GM18511 (cell line): ENCODE data around the gene NEK7.
A peak's percentile ranks its signal among the peaks of the same experiment; 100 is the strongest.
"Not testable (repeated sequence)": the region's sequence is repeated elsewhere in the genome, so short reads cannot be mapped to it uniquely, and the experiment has no call there.

Source experiments
- ATAC-seq: cut with Tn5 transposase; IDR thresholded peaks from one replicate; pipeline ENCODE4 v1.9.1; 2021; ENCODE audit warnings: mild to moderate bottlenecking, moderate library complexity; ENCODE audit not compliant: unreplicated experiment

Gene NEK7

DNA sequence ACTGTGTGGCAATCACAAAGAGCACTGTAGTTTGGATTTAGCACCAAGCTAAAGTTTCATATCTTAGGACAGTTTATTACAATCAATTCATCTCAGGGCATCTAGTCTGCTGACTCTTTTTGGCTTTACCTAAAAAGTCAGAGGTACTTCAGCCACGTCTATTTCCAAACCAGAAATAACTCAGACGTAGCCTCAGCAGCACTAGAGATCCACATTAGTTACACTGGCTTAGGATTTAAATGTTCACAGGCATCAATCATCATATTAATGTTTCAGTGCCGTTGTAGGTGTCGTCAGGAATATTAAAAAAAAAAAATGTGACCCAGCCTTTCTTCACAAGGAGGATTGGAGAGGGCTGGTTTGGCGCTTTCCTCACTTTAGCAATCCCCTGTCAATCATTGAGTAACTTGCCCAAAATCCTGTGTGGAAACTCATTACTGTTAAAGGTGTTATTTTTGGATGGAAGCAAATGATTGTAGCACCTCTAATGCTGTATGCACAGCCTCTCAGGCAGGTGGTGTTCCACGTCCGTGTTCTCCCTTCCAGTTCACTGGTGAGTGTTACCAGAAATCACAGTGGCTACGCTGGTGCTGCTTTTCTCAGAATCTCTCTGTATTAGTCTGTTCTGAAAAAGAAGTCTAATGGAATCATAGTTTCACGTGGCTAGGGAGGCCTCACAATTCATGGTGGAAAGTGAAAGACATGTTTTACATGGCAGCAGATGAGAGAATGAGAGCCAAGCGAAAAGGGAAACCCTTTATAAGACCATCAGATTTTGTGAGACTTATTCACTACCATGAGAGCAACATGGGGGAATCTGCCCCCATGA is 45.4 kb downstream of the NEK7 start:
- ATAC-seq: peak; percentile 83

DNA sequence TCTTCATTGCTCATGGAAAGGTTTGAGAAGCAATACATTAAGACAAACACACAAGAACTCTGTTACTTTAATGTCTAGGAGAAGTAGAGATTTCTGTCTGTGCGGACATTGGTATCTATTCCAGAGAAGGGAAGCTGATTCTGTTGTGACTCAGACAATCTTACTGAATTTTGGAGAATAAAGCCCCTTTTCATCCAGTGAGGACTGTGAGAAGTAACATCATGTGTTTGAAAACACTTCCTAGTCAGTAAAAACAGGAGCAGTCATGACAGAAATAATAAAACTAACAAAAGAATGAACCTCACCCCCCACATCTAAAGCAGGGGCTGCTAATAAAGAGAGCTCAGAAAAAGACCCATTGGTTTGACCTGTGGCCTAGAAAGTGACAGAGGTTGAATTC is 46.6 kb downstream of the NEK7 start:
- ATAC-seq: no peak

DNA sequence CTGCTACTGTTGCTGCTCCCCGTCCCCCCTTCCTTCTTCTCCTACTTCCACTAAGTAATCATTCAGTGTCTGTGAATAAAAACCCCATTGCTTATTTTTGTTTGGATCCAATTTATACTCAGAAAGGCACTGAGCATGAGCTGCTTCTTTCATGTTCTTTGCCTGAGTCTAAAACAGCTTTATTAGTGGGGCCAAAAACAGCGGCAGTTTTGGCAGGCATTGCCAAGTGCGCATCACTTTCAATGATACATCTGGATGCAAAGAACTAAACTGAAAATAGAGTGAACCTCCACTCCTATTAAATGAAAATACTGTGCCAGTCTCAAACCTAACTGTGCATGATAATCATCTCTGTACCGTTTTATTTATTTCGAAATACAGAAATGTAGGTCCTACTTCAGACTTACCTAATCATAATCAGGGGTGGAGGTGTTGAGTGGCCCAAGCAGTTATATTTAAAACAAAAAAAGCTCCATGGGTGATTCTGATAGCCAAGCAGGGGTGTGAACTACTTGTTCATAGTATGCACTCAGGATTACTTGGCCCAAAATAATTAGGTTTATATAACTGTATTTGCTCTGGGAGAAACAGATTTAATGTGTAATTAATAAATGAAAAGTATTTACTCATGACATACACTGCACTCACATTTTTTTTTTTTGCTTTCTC is 48.4 kb downstream of the NEK7 start:
- ATAC-seq: no peak

DNA sequence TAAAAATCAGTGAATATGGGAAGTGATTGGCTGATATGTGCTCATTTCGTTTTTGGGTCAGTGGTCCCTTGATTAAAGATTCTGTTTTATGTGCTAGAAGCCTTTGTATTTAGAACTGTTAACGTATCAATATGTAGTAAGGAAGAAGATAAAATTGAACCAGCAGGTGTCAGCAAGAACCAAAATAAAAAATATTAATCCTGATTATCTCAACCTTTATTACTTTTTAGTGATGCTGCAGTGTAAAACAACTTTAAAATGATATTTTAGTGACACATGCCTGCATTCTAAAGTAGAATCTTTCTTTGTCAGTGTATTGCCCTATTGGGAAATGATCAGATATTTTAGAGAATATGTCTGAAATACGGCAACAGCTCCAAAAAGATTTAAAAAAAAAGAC is 49.5 kb downstream of the NEK7 start:
- ATAC-seq: no peak

DNA sequence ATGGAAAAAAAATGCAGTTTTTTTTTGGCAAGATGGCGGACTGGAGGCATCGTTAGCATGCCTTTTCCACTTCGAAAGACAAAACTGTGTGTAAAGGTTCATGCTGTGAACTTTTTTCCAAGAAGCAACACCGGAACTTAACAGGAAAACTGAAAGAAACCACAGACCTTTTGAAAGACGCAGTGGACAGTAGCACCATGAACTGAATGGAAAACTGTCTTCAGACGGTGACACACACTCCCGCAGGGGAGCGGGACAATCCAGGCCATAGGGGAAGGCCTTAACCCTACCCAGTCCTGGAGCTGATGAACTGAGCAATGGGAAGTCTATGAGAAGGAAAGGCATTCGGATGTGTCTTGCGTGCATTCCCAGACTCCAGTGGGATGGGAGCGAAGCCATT is 54.9 kb downstream of the NEK7 start:
- no peak for ATAC-seq

DNA sequence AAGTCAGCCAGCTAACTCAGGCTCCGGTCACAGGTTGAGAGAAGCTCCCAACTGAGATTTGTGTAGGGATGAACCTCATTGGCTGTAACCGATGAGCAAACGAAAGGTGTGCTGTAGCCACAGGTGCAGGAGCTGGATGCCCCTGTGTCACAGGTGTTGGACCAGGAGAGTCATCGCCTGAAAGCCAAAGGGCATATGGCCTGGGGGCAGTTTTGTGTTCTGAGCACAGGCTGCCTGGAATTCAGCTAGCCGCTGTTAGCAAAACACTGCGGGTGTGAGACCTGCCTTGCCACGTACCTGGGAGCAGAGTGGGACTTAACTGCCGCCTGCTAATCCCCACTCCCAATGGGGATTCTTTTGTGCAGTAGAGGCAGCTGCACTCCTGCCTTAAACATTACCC is 55.3 kb downstream of the NEK7 start:
- no peak for ATAC-seq

DNA sequence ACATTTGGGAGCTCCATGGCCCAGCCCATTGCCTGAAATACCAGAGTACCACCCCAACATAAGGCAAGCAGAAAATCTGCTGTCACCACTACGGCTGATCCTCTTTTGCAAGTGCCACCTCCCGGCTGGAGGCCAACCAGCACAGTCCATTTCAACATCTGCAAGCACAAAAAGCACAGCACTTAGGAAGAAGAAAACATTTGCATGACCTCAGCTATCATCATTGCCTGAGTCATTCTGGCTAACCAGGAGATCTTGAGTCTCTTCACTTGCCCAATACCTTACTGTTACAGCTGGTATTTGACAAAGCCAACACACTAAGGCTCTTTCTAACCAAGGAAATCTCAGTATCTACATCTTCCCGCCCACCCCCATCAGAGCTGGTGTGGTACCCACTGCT is 55.9 kb downstream of the NEK7 start:
- no peak for ATAC-seq

DNA sequence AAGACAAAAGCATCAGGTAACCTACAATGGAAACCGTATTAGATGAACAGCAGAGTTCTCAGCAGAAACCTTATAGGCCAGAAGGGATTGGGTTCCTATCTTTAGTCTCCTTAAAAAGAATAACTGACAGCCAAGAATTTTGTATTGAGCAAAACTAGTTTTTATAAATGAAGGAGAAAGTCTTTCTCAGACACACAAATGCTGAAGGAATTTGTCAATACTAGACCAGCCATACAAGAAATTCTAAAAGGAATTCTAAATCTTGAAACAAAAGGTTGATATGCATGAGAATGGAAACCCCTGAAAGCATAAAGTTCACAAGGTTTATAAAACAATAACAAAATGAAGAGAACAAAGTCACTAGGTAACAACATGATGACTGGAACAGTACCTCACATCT is 58.1 kb downstream of the NEK7 start:
- ATAC-seq: no peak

DNA sequence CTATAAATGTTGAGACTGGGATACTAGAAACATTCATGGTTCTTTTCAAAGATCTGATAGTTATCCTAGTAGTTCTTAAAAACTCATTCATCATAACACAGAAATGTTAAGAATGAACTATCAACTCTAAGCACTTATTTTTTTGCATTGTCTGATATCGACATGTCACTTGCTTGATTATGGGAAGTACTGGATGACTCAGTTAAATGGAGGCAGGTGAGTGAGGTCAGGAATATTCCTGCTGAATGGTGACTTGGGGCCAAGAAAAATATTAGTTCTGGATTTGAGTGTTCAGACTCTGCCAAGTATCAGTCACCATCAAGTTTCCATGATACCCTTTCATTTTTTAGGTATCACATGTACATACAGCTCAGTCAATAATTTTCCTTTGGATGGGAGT is 63.6 kb downstream of the NEK7 start:
- ATAC-seq: no peak

DNA sequence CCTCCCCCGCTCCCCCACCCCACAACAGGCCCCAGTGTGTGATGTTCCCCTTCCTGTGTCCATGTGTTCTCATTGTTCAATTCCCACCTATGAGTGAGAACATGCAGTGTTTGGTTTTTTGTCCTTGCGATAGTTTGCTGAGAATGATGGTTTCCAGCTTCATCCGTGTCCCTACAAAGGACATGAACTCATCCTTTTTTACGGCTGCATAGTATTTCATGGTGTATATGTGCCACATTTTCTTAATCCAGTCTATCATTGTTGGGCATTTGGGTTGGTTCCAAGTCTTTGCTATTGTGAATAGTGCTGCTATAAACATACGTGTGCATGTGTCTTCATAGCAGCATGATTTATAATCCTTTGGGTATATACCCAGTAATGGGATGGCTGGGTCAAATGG is 70.2 kb downstream of the NEK7 start:
- ATAC-seq: not testable (repeated sequence)

DNA sequence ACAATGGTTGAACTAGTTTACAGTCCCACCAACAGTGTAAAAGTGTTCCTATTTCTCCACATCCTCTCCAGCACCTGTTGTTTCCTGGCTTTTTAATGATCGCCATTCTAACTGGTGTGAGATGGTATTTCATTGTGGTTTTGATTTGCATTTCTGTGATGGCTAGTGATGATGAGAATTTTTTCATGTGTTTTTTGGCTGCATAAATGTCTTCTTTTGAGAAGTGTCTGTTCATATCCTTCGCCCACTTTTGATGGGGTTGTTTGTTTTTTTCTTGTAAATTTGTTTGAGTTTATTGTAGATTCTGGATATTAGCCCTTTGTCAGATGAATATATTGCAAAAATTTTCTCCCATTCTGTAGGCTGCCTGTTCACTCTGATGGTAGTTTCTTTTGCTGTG is 70.7 kb downstream of the NEK7 start:
- ATAC-seq: not testable (repeated sequence)

DNA sequence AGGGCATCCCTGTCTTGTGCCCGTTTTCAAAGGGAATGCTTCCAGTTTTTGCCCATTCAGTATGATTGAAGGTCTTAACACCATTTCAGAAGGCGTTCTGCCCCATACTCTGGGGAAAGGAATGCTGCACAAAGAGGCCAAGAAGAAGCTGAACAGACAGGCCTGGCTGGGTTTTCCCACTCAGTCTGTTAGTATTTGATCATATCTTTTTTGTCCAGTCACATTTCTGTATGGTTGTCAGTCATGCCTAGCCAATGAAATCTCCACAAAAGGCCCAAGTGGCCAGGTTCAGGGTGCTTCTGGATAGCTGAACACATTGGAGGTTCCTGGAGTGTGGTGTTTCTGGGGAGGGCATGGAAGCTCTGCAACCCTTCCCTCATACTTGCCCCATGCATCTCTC is 72.1 kb downstream of the NEK7 start:
- ATAC-seq: no peak

DNA sequence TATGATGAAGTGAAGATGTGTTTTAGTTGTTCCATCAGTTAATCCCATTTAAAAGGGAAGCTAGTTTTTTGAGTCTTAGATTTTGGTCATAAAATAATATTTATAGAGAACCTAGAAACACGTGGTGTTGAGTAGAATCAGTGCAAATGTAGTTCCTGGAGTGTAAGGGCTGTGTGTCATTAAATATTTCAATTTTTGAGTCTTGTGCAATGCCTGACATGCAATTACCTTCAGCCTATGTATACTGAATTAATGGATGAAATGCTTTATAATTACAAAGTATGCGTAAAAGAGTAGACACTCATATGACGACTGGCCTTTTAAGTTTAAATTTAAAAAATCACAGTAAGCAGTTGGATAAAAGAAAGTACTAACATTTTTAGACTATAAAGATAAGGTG is 75.0 kb downstream of the NEK7 start:
- ATAC-seq: no peak

DNA sequence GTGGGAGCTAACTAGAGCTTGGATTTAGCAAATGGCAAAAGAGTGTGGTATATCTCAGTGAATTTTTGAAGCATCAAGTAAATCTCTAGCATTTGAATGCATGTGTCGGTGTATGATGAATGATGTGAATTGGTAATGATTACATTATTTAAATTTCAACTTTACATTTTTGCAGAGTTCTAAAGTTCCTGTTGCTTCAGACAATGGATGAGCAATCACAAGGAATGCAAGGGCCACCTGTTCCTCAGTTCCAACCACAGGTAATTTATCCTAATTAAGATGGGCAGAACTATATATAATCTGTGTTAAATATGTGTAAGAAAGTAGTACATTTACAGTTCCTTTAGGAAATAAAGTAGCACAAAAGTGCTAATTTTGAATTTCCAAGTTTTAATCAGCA is 75.6 kb downstream of the NEK7 start:
- ATAC-seq: no peak

DNA sequence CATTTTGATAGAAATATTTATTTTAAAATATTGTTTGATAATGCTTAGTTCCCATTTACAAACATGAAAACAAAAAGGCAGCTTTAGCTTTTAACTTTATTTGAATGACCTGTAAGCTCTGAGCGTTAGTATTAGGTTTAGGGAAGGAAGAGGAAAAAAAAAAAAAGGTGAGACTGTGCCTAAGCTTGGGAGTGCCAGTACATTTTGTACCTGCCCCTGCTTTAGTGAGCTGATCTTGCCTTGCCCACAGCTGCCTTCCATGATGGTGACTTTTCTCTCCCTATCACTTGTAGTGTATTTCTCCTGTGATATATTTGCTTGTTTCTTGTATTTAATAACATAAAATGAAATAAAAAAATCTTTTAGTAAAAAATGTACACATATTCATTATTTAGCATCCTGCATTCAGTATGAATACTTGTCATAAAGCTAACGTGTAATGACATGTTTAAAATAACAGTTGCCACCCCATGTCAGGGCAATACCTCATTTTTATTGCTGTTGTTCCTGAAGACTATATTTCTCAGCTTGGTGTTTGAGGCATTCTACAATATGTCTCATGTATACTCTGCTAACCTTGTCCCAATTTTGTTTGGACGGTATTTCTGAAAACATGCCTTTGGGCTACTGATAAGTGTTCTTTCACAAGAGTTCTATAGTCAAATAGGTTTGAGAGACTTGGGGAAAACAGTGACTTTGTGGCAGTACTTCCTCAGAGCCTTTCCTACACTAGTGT is 76.3 kb downstream of the NEK7 start:
- ATAC-seq: no peak

DNA sequence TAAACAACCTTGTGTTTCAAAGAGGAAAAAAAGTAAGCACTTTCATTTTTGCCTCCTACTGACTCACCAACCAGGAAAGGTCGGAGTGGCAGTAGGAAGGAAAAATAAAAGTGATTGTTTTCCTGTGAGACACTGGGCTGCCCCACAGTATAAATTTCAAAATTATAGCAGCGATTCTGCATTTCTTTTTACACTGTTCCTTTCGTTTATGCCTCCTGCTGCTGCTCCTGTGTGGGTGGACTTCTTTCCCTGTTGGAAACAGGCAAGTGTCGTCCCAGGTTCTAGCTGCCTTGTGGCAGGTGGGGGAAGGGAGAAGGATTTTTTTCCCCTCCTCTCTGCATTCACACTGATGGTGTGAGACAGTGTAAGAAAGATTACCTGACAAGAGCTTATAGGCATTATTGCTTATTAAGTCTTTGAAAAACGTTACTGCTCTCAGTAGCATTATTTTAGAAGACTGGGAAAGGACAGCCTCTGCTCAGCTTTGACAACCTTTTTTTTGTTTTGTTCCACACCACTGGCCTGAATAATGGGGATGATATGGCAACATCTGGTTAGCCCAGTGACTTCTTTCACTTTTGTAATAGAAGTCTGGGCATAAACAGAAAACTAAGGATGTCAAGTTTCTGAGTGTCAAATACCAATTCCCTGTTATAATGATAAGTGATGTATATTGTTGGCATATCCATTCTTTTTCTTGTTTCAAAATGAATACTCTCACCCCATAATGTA is 77.9 kb downstream of the NEK7 start:
- ATAC-seq: no peak

DNA sequence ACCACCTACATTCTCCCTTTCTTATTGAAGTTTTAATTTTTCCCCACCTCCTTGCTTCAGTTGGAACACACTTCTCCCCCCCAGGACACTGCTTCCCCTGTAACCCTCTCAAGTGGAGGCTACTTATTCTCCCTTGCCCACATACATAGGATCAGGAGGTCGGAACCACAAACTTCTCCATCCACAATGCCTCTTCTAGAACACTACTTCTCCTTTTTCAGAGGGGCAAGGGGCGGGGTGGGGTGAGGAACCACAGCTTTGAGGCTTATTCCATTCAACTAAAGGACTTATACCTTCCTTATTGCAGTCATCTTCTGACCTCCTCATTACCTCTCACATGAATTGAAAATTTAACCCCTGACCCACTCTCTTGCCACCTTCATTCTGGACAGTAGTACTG is 81.3 kb downstream of the NEK7 start:
- no peak for ATAC-seq

DNA sequence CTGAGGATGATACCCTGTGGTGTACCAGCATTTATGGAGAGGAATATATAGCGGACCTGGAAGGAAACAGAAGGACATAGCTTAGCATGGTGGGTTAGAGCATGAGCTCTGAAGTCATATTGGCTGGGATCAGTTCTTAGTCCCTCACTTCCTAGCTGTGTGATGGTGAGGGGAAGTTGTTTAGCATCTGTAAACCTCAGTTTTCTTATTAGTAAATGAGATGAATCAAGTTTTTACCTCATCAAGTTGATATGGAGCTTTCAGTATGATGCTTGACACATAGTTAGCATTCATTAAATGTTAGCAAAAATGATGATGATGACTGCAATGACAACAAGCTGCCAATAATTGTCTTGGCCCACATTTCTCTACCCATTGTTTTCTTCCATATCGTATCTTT is 84.8 kb downstream of the NEK7 start:
- no peak for ATAC-seq

DNA sequence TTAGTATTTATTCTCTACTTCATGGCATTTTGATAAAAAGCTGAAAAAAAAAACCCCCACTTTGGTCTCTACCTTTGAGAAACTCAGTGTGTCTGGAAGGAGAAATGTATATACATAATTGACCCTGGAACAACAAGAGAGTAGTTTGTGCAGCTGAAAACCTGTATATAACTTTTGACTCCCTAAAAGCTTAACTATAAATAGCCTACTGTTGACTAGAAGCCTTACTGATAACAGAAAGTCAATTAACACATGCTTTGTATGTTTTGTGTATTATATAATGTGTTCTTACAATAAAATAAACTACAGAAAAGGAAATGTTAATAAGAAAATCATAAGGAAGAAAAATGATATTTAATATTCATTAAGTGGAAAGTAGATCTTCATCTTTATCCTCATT is 88.0 kb downstream of the NEK7 start:
- ATAC-seq: no peak

DNA sequence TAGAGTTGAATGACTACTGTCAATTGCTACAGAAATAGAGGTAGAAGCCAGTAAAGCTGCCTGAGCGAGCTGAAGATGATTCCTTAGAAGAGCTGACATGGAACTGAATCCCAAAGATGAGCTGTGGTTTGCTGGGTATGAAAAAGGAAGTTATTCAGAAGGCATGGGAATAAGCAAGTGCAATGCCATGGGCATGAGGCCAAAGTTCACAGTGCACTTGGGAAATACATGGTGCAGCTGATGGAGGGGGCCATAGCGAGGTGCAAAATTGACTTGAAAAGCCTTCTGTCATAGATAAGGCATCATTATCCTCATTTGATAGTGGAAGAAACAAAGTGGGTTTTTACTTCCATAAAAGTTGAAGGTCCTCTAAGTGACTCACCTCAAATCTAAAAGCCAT is 88.6 kb downstream of the NEK7 start:
- no peak for ATAC-seq

DNA sequence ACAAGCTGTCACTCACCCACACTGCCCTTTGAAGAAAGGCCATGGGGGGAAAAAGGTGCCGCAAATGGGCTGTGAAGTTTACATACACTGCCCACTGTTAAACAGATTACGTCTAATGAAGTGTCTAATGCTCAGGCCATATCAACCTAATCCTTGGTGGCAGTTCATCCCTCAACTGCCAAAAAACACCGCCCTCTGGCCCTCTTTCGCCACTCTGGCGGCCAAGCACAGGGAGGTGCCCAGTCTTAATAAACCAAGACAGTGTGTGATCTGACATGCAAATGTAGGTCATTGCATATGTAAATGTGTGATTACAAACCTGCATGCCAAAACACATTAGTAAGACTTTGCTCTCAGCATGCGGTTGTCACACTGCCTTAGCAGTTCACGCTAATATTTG is 89.5 kb downstream of the NEK7 start:
- ATAC-seq: no peak
